Renal cortical epithelial cell (primary cell): ENCODE data around the gene GNB1L. TPM values are rescaled to one million over a fixed set of nuclear protein-coding genes. Genes with fewer than 3 reads are reported as not detected.

Source experiments
- DNase-seq: peaks from one replicate; pipeline ENCODE4 v3.0.0-alpha.2; 2011; ENCODE audit warnings: low read depth
- total RNA-seq: library from RNA; depleted of rRNA; stranded (reverse); fragments of >200 nt; gene quantifications from 2 replicates; pipeline ENCODE4 v1.2.3, GENCODE V29; 2014

Gene GNB1L
- total RNA-seq, 1 donor from 2014 or later = 4.9 TPM

- no peak for DNase-seq
These were observed 21.8 kb upstream of the GNB1L start for GRCh38 chr22:19876314-19876940.

- no peak for DNase-seq
These were observed 21.0 kb upstream of the GNB1L start for GRCh38 chr22:19875531-19876313.

DNA sequence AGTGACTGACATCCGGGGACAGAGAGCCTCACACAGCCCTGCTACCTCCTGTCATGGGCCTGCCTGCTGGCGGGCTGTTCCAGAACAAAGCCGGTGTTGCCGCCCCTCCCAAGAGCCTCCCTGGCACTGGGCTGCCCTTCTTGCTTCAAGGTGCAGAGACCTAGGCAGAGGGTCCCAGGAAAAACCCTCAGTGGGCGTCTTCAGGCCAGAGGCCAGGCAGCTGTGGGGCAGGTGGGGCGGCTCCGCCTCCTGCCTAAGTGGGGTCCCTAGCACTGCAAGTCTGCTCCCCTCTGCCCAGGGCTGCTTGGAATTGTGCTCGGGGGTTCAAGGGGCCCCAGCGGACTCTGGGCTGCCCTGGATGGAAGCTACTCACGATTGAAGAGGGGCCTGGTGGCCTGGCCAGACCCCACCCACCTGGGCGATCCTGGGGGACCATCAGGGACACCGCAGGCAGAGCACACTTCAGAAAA, 20.4 kb upstream of the GNB1L start:
- no peak for DNase-seq

DNA sequence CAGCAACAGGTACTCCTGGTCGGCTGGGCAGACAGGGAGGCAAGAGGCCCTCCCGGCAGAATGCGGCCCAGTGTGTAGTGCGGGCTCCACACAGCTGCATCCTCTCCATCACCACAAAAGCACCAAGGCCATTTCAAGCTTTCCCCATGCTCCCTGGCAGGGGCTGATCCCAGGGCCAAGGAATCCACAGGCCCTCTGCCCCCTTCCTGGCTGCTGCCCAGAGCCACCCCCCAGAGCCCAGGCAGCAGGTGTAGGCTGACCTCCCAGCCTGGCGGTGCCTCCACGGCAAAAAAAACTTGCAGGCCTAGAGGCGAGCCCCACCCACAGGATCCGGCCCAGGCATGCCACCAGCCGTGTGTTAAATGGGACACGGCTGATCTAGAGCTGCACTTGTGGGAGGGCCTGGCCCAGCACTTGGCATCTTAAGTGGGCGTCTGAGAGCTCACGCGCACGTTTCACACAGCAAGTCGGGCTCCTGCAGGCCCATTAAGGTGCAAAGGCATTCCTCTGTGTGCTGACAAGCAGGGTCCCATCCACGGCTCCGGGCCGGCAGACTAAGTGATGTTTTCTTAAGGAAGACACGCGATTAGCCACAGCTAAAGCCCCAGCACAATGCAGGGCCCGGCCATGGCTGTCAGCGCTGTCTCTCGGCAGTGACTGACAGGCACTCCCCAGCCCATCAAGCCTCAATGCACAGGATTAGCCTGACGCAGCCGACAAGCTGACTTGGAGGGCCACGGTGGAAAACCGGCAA, 19.8 kb upstream of the GNB1L start:
- no peak for DNase-seq

DNA sequence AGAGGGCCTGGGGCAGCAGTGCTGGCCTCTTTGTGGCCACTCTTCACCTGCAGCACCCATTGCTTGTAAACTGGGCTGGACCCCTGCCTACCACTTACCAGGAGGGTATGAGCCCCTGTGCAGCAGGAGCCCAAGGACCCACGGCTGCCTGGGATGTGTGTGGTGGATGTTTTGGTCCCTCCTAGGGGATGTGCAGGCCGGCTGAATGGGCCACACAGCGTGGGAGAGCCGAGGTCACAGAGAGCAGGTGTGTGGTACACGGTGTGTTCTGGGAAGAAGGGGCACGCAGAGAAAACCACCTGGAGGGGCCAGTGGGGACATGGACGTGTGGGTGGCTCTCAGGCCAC, 19.3 kb upstream of the GNB1L start:
- DNase-seq = no peak

DNA sequence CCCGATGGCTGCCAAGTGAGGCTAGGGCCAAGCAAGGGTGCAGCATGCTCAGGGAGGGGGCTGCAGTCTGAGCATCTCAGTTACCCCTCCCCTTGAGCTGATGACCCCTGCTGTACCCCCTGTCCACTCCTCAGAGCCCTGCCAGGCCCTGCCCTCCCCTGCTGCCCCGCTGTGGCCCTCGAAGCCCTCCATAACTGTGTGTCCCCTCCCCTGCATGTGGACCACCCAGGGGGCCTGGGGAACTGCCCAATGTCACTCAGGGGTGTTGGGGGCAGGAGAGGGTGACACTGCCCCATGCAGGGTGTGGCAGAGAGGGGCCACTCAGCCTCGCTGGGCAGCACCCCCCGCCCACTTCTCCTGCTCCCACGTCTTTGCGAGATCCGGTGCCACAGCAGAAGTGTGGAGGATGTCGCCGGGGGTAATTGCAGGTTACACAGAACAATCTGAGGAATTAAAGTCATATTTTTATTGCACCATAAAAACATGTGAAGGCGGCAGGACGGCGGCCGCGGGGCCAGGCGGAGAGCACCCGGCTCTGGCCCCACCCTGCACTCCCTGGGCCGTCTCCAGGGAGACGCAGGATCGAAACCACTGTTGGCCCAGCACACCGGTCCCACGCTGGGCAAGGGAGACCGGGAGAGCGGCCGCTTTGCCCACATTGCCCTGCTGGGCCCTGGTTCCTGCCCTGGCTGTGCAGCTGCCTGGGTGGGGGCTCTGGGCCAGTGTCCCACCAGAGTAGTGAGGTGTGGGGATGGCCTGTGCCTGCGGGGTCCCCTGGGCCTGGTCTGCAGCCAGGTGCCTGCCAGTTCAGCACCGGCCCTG, 18.7 kb upstream of the GNB1L start:
- no peak for DNase-seq

DNA sequence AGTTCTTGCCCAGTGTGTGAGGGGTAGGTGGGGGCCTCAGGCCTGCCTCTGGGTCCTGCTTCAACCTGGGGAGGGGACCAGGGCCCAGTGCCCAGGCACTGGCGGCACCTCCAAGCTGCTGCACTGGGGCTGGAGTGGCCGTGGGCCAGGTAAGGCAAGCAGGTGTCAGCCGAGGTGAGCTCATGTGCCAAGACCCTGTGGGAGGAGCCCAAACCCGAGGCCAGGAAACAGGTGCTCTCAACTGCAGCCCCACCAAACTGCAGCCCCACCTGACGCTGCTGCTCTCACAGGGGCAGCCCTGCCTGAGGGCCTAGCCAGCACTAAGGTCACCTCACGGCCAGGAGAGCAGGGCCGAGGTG, 18.1 kb upstream of the GNB1L start:
- DNase-seq = no peak

DNA sequence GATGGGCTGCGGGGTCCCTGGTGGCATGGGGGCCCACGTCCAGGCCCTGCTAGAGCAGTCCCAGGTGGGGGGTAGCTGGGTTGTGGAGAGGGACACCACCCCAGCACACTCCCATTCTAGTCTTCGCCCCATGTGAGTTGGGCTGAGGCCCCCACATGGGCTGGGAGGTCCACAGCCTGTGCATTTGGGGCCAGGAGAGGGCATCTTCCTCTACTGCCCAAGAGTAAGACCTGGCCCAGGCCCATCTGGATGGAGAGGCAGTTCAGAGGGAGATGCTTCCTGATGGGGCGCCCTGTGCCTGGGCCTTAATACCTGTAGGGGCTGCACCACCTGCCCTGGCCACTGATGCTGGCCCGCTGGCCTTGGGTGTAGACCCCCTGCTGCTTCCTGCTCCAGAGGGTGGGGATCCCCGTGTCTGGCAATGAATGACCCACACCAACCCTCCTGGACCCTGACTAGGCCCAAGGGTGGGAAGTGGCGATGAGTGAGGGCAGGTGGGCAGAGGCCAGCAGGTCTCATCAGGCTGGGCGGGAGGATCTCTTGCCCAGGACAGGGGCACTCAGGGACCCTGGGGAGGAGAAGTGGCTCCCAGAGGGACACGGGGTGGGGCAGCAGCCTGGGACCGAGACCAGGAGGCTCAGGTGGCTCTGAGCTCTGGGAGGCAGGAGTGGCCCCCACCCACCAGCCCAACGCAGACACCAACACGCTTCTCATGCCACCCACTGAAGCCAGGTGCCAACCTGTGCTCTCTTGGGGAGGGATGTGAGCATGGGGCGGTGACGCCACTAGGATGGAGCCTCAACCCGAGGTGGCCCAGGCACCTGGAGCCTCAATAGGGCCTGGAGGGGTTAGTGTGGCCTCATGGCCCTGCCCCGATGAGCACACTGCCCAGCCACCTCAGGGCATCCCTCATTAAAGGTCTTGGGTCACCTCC, 17.4 kb upstream of the GNB1L start:
- no peak for DNase-seq

DNA sequence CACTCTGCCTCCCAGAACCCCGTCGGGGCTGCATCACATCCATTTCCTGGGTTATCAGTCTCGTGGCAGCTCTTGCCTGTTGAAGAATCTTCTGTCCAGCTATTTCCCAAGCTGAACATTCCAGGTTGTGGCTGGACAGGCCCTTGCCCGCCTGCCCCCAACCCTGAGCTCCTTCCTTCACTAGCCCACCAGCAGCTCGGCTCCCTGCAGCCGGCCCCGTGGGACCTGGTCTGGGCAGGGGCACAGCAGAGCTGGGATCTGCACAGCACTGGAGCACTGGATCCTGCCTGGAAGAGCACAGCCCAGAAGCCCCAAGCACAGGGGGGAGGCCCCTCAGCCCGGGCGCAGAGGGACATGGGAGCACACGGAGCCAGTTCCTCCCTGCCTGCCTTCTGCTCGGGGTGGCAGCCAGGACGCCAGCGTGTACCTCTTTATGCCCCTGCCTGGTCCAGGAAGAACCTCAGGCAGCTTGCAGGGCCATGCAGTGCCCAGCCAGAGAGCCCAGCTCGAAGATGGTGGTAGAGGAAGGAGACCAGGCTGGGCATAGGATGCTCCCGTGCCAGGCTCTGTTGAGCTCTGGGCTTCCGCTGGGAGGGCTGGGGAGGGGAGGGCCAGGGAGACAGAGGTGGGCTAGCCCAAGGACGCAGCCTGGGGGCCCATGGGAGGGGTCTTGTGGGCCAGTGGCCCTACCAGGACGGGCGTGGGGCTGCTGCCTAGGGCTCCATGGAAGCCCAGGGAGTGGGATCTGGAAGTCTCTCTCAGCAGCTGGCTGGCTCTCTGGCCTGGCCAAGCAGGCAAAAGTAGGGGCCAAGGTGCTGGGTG, 16.6 kb upstream of the GNB1L start:
- no peak for DNase-seq

DNA sequence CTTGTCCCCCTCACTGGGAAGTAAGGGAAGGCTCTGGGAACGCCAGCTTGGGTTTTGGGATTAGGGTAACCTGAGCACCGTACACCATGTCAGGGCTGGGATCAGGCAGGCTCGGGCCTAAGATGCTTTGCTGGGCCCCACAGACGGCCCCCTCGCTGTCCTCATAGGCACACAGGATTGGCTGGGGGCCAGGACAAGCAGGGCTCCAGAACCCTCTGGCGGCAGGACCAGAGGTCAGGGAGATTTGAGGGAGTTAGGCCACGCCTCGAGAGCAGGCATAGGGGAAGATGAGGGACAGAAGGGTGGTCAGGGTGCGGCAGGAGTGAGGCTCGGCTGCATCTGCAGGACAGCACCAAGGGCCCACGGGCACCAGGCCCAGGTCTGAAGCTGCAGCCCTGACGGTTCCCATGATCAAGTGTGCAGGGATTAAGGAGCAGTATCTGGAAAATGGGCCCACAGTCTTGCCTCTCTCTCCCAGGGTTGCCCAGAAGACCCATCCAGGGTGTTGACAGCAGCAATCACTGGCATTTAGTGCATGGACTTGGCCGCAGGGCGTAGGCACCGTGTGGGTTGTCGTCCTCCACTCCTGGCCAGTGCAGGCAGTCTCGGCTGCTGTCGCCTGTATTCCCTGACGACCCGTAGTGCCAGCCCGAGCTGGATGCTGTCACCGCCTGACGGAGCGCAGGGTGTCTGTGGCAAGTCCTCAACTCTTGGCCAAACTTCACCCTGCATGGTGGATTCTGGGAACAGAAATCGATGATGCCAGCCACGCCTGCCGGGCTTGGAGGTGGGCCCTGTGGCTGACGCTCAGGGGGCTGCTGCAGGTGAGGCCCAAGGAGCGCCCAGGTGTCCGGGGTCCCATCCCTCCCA, 15.7 kb upstream of the GNB1L start:
- DNase-seq = no peak

- no peak for DNase-seq
These were observed 15.0 kb upstream of the GNB1L start for GRCh38 chr22:19869497-19870152.

DNA sequence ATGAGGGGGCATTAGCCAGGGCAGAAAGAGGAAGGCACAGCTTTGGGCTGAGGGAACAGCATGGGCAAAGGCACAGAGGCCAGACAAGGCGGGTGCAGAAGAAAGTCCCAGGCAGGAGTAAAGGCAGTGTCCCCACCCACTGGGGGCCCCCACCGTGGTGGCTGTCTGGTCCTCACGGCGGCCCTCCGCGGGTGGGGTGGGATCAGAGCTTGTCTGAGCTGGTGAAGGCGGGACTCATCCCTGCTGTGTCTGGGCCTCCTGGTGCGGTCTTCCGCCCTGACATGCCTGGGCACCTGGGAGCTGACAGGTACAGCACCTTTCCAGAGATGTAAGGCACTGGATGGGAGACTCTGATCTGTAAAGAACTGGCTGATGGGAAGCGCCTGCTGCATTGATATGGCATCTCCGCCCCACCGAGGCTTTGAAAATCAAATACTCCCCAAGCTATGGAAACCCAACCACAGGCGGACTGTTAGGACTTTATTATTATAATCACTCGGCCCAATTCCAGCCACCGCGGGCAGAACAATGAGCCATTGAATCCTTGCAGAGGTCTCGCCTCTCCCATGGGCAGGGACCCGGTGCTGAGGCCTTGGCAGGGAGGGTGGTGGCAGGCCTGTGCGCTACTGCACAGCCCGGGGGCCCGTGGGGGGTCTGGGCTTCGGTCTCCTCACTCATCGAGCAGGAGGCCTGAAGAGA, 14.2 kb upstream of the GNB1L start:
- DNase-seq = no peak

DNA sequence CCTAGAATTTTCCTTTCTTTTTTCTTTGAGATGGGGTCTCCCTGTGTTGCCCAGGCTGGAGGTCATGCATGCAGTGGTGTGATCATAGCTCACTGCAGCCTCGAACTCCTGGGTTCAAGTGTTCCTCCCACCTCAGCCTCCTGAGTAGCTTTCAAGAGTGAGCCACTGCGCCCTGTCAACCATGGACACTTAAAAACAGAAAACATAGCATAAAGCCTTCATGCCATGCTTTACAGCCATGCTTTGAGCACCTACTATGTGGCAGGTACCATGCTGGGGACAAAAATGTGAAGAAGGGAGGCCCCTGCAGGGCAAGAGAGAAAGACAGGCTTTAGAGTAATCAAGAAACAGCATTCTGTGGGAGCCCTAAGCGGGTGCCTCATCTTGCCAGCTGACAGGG, 13.7 kb upstream of the GNB1L start:
- DNase-seq = no peak

DNA sequence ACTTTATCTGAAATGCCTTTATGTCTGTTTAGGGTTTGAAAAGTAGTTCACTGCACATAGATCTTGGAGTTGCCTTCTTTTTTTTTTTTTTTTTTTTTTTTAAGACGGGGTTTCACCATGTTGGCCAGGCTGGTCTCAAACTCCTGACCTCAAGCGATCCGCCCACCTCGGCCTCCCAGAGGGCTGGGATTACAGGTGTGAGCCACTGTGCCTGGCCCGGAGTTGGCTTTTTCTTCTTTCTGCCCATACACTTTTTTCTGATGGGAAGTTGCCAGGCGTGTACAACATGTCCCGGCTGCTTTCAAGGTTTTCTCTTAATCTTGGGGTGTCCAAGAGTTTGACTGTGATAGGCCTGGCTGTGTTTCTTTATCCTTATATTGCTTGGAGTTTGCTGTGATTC, 12.9 kb upstream of the GNB1L start:
- no peak for DNase-seq

- no peak for DNase-seq
These were observed 12.0 kb upstream of the GNB1L start for GRCh38 chr22:19866665-19867009.

DNA sequence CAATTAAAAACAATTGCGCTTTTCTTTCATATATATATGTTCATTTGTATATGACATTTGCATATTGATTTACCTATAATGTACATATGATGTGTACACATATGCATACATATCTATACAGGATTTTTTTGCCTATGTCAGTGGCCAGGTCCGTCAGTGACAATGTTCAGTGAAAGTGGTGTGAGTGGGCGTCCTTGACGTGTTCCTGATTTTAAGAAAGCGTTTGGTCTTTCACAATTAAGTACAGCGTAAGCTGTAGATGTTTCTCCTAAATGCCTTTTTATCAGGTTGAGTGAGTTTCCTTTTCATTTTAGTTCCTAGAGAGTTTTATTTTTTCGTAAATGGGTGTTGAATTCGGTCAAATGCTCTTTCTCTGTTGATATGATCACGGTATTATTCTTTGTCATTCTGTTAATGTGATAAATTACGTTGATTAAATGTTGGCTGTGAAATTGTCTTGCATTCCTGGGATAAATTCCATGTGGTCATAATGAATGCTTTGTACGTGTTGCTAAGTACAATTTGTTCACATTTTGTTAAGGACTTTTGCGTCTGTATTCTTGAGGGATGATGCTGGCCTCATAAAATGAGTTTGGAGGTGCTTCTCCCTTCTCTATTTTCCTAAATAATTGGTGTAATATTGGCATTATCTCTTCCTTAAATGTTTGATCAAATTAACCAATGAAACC, 10.6 kb upstream of the GNB1L start:
- DNase-seq = no peak

DNA sequence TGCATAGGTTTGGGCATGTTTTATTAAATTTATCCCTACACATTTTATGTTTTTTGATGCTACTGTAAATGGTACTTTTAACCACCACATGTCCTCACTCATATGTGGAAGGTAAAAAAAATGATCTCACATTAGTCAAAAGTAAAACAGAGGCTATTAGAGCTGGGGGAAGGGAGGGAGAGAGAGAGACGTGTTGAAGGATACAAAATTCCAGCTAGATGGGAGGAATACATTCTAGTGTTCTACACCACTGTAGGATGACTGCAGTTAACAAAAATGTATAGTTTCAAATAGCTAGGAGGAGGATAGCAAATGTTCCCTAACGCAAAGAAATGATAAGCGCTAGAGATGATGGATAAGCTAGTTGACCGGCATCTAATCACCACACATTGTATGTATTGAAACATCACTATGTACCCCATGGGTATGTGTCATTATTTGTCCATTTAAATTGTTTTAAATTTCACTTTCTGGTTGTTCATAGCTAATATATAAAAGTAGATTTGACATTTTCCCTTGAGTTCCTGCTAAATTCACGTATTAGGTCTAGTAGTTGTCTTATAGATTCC, 9.9 kb upstream of the GNB1L start:
- no peak for DNase-seq
